ENCODE results near the gene TMEM217. TPM values are rescaled to one million over a fixed set of nuclear protein-coding genes. Genes with fewer than 3 reads are reported as not detected.
"Not testable (repeated sequence)": the region's sequence is repeated elsewhere in the genome, so short reads cannot be mapped to it uniquely, and the experiment has no call there.

Gene TMEM217
- 1 to 10 TPM; 2.1 to 2.8 (median 2.3) TPM for polyA plus RNA-seq (ENCODE audit: insufficient read depth in 1 of 5, insufficient read length in 5 of 5, low replicate concordance in 1 of 5)
- long read RNA-seq, donor 1: 0 reads
- long read RNA-seq, donor 2: 0 reads
- long read RNA-seq, donor 3, partial matches to known transcripts: 24 of 24 reads
- long read RNA-seq, donor 3, other reads (novel, unspliced or antisense): 0 of 24 reads
- long read RNA-seq, donor 4: 0 reads
- long read RNA-seq, donor 5: 0 reads
- long read RNA-seq, donor 6: 0 reads
- long read RNA-seq, donor 7: 0 reads
- long read RNA-seq, donor 8, partial matches to known transcripts: 7 of 7 reads
- long read RNA-seq, donor 8, other reads (novel, unspliced or antisense): 0 of 7 reads

DNA sequence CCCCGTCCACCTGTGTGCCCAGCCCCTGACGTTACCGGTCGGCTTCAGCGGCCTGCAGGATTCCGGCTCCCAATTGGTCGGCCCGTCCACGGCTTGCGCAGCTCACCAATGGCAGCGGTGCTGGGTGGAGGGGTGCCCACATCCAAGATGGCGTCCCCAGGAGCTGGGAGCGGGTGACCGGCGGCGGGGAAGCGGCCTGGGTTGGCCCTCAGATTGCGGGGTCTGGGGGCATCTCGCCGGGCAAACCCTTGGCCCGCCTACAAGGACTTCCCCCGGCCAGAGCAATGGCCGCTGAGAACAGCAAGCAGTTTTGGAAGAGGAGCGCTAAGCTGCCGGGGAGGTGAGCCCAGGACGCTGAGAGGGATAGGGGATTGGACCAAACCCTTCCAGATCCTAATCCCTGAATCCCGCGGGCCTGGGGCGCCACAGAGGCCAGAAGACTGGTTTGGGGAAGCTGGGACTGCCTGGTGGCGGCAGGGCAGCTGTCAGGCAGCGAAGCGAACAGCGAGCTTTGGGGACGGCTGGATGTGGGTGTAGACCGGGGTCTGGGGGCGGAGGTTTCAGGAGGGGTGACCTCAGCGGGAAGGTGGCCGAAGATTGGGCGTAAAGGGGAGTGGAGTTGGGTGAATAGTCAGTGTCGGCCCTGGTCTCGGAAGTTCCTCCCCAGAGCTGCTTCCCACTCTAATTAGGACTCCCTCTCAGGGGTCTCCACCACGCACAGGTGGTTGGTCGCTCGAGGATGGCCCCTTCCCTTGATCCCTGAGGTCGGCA lies at the start of gene TMEM217, which contains the start of gene TBC1D22B:
TMEM217 (minus strand) TSS at position 511 of the 771 bp plus-strand sequence. CDS start 39,114 bp downstream, outside the sequence.
TBC1D22B (plus strand) TSS at position 139 of the 771 bp plus-strand sequence; CDS start at position 285, 146 bp downstream.
- DNase-seq: peak; percentile 89 to 90

DNA sequence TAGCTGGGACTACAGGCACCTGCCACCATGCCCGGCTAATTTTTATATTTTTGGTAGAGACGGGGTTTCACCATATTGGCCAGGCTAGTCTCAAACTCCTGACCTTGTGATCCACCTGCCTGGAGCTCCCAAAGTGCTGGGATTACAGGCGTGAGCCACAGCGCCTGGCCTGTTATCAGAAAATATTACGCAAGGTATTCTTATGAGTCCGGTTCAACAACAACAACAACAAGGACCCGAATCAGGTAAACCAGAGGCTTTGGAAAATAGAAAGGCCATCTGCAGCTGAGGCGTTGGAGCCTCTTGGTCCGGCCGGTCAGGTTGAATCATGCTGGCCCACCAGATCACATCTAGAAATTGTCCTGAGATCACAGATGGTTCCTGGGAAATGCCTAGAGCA lies 49.5 kb upstream of the TMEM217 start:
- not testable (repeated sequence) for DNase-seq

DNA sequence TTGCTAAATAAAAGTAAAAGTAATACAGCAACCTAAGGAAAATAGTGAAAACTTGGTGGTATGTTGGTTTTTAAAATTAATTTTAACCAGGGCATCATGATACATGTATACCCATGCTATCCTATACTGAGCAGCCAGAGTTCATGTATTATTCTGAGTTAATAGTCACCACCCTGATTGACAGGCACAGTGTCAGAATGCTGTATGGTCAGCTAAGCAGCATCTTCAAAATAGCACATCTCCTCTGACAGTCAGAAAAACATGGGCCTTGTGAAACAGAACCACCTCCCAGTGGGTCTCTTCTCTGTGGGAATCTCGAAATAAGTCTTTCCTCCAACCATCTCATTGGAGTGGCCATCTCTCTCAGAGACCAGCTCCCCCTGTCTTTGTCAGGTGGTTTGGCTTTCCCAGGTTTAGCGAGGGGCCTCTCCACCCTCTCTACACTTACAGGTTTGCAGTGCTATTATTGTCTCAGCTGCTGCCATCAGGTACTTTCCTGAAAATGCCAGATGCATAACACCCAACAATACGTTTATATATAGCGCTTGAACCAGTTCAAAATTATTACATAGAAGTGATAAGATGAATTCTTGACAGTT lies 48.8 kb upstream of the TMEM217 start:
- DNase-seq: no peak

GRCh38 chr6:37305841-37306425 lies 48.0 kb upstream of the TMEM217 start:
- no peak for DNase-seq

DNA sequence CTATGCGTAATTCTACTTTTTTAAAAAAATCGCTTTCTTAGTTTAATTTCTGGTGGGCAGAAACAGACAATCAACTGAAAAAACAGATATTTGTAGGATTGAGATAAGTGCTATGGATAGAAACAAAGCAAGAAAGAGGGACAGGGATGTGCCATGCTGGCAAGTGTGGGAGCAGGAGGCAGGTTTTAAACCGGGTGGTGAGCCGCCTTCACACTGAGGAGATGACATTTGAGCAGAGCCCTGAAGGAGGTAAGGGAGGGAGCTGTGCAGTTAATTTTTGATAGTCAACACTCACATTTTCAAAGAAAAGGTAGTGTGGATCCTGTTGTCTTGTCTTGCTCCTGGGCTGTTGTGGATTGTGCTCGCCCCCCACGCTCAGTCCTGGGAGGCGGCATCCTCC lies 46.8 kb upstream of the TMEM217 start:
- no peak for DNase-seq

GRCh38 chr6:37303891-37304503 lies 46.1 kb upstream of the TMEM217 start:
- DNase-seq: no peak

DNA sequence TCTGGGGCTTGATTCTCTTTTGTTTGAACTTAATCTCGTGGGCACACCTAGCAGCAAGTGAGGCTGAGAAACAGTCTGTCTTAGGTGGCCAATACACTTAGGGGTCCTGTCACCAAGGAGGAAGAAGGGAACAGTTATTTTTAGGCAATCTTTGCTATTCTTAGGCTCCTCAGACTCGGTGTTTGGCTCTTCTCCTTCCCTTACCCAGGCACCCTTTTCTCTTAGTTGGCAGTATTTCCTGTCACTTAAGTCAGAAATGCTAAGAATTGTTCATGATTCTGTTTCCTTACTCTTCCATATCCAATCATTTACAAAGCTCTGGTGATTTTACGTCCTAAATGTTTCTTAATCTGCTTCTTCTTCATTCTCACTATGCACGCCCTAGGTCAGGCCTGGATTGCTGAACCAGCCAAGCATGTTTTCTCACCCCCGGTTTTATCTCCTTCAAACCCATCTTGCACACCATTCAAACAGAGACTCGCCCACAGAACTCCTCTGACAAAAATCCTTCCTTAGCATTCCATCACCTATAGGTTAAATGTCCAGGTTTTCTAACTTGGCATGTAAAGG lies 45.2 kb upstream of the TMEM217 start:
- no peak for DNase-seq

- no peak for DNase-seq
These were observed 44.2 kb upstream of the TMEM217 start for GRCh38 chr6:37302086-37302686.

DNA sequence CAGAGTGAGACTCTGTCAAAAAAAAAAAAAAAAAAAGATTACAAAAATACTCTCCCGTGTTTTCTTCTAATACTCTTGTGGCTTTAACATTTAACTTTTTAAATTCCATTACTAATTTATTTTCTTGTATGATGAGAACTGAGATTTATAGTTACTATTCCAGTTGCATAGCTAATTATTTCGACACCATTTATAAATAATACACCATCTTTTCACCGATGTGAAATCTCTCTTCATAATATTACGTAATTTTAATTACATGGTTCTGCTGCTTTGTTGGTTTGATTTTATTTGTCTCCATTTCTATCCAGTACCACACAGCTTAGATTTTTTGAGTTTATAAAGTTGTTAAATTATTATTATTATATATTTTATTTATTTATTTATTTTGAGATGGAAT lies 42.0 kb upstream of the TMEM217 start:
- DNase-seq: no peak

- no peak for DNase-seq
These were observed 41.0 kb upstream of the TMEM217 start for GRCh38 chr6:37298958-37299357.

GRCh38 chr6:37297637-37298036 lies 39.7 kb upstream of the TMEM217 start:
- DNase-seq: not testable (repeated sequence)

GRCh38 chr6:37293426-37293825 lies 35.5 kb upstream of the TMEM217 start:
- no peak for DNase-seq

DNA sequence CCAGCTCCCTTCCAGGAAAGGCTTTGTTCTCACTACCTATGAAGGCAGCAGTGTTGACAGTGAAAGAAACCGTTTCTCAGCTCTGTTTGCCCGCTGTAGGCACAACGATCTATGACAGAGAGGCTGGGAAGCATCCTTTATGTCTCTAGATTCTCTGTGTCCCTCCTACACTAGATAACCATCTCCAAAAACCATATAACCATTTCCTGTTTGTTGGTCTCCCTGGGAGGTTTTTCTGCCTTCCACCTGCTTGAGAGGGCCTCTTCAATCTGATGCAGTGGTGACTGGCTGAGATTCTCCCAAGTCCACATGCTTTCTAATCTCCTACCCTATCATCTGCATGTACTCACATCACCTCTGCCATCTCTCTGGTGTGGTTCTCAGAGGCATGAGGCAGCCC lies 32.0 kb upstream of the TMEM217 start:
- no peak for DNase-seq

- DNase-seq: no peak
These were observed 30.3 kb upstream of the TMEM217 start for GRCh38 chr6:37288247-37288646.

GRCh38 chr6:37287519-37288157 lies 29.7 kb upstream of the TMEM217 start:
- DNase-seq: no peak

- no peak for DNase-seq
These were observed 27.9 kb upstream of the TMEM217 start for GRCh38 chr6:37285861-37286311.

DNA sequence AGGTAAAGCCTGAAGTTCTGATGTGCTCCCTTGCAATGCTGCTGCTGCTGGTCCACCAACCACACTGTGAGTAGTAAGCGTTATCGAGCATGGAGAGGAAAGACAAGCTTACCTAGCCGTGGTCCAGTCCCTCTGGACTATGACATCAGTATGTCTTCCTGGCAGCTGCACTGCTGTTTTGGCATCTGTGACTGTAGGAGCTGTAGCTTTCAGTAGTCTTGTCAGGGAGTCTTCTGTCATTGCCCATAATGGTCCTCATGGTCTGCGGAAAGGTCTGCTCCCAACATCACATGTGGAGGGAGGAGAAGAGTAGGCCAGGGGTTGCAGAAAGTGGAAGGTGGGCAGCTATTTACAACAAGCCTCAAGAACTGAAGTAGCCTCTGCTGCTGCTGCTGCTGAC lies 26.8 kb upstream of the TMEM217 start:
- no peak for DNase-seq

- DNase-seq: peak; percentile 52 to 53
These were observed 25.8 kb upstream of the TMEM217 start for GRCh38 chr6:37283671-37284151.

DNA sequence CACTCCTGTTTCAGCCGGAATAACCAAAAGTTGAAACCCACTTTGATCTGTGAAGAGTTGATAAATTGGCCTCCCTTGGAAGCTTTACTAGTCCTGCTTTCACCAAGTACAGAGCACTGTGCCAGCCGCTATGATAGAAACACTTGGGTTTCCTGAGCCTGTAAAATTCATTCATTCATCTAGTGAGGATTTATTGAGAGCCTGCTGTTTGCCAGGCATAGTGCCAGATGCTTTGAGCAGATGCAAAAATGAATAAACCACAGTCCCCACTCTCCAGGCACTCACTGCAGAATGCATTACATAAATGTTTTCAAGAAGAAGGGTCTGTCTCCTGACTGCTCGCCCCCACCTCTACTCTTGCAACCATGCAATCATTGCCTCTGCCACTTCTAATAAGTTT lies 25.3 kb upstream of the TMEM217 start:
- DNase-seq: no peak

- DNase-seq: no peak
These were observed 24.4 kb upstream of the TMEM217 start for GRCh38 chr6:37282371-37282770.

Measured in right lung (tissue), 10 donors.